Vagina (tissue), 2 donors: ENCODE results near the gene SLC22A2. TPM values are rescaled to one million over a fixed set of nuclear protein-coding genes. Genes with fewer than 3 reads are reported as not detected.
A peak's percentile ranks its signal among the peaks of the same experiment; 100 is the strongest.

Experiments used
- DNase-seq, 2 donors: peaks; one replicate each; pipeline ENCODE4 v3.0.0-alpha.2; 2017; ENCODE audit errors: extremely low spot score in 2 of 2
- H3K27ac ChIP-seq: fragments of 200-600 bp; sonication (generic); one replicate; pipeline ENCODE4 v1.5.1; 2019
- H3K27me3 ChIP-seq: fragments of 200-600 bp; sonication (generic); one replicate; pipeline ENCODE4 v1.5.1; 2019
- H3K36me3 ChIP-seq, 2 donors: fragments of 200-600 bp; sonication (generic); one replicate each; pipeline ENCODE4 v1.5.1; 2017 to 2019
- H3K4me1 ChIP-seq: fragments of 200-600 bp; sonication (generic); one replicate; pipeline ENCODE4 v1.5.1; 2019
- H3K4me3 ChIP-seq, 2 donors: fragments of 200-600 bp; sonication (generic); 1 replicate in 1 of 2; 2 replicates in 1 of 2; pipeline ENCODE4 v1.5.1; 2016 to 2019
- H3K9me3 ChIP-seq: fragments of 200-600 bp; sonication (generic); one replicate; pipeline ENCODE4 v1.5.1; 2019
- CTCF ChIP-seq, 3 experiments: fragments of 450-650 bp in 2 of 3; fragments of 200-600 bp in 1 of 3; sonication (generic) in 1 of 3; IDR thresholded peaks; one replicate each; pipeline ENCODE4 v1.5.1; 2017 to 2019; ENCODE audit warnings: antibody characterized with exemption in 3 of 3, mild to moderate bottlenecking in 2 of 3, moderate library complexity in 2 of 3
- POLR2A ChIP-seq, 2 donors: fragments of 450-650 bp; IDR thresholded peaks; one replicate each; pipeline ENCODE4 v1.6.1; 2017; ENCODE audit warnings: antibody characterized with exemption in 2 of 2, mild to moderate bottlenecking in 2 of 2, moderate library complexity in 2 of 2
- POLR2AphosphoS5 ChIP-seq, 2 donors: sonication (generic); formaldehyde crosslinking; IDR thresholded peaks; one replicate each; pipeline ENCODE4 v1.9.0; 2017; ENCODE audit warnings: antibody characterized with exemption in 2 of 2, mild to moderate bottlenecking in 2 of 2, low read depth in 1 of 2; ENCODE audit not compliant: insufficient read depth in 1 of 2
- intact Hi-C: fragments of 100-400 bp; cut with DNase I; formaldehyde crosslinking; loops from one replicate; pipeline ENCODE4 v1.15.1; 2023
- total RNA-seq: library from RNA; depleted of rRNA; stranded (reverse); fragments of >200 nt; gene quantifications from one replicate; pipeline ENCODE4 v1.2.3, GENCODE V29; 2016

The SLC22A2 gene
- total RNA-seq, 1 donor from 2014 or later: not detected

GRCh38 chr6:160170018-160170680 is 88.5 kb downstream of the SLC22A2 start:
- Histone ChIP-seq H3K4me1 (peaks cover 19% of the 10 kb centered on the region), H3K27me3 (no peaks in the 10 kb centered on the region), H3K36me3 (no peaks in the 10 kb centered on the region), H3K4me3 (no peak overlapping the region), H3K27ac (peak overlapping the region; percentile 71), H3K9me3 (no peaks in the 10 kb centered on the region)
- TF ChIP-seq CTCF (IDR thresholded peaks at IDR 0.05) (no peak), POLR2A (IDR thresholded peaks at IDR 0.05) (no peak), POLR2AphosphoS5 (IDR thresholded peaks at IDR 0.05; ENCODE audit: insufficient read depth in 1 of 2, low read depth in 1 of 2) (no peak)
- intact Hi-C loops: no loop called here
- peak in 1 of 2 donors; percentile 81 for DNase-seq

- TF ChIP-seq POLR2AphosphoS5 (IDR thresholded peaks at IDR 0.05; ENCODE audit: insufficient read depth in 1 of 2, low read depth in 1 of 2): no peak
- TF ChIP-seq CTCF (IDR thresholded peaks at IDR 0.05): no peak
- TF ChIP-seq POLR2A (IDR thresholded peaks at IDR 0.05): no peak
- no peak for DNase-seq
- Histone ChIP-seq H3K9me3 (no peaks in the 10 kb centered on the region), H3K4me1 (peaks cover 18% of the 10 kb centered on the region), H3K36me3 (no peaks in the 10 kb centered on the region), H3K4me3 (no peak overlapping the region), H3K27me3 (no peaks in the 10 kb centered on the region), H3K27ac (no peak overlapping the region)
- intact Hi-C loops: no loop called here
These were observed 90.8 kb downstream of the SLC22A2 start for GRCh38 chr6:160167604-160168399.

Other genes starting within 250 kb of the SLC22A2 start
- 1.2 TPM for gene SLC22A1, start 137.0 kb downstream of the SLC22A2 start, total RNA-seq
- 16.5 TPM for gene SLC22A3, start 89.6 kb upstream of the SLC22A2 start, total RNA-seq